Duodenal mucosa (tissue), 2 donors: Measurements from ENCODE around the gene EMC9.
A peak's percentile ranks its signal among the peaks of the same experiment; 100 is the strongest.

Source experiments
- H3K27ac ChIP-seq: one replicate; pipeline ENCODE4 v1.7.0; 2013; ENCODE audit warnings: low read depth, low read length
- H3K27me3 ChIP-seq, 2 donors: one replicate each; pipeline ENCODE4 v1.7.0; 2013; ENCODE audit warnings: low read length in 2 of 2, control low read depth in 1 of 2; ENCODE audit not compliant: insufficient read depth in 2 of 2, control insufficient read depth in 1 of 2
- H3K36me3 ChIP-seq, 2 donors: one replicate each; pipeline ENCODE4 v1.7.0; 2013; ENCODE audit warnings: low read length in 2 of 2, control low read depth in 1 of 2; ENCODE audit not compliant: insufficient read depth in 2 of 2, control insufficient read depth in 1 of 2
- H3K4me1 ChIP-seq, 2 donors: one replicate each; pipeline ENCODE4 v1.7.0; 2013; ENCODE audit warnings: low read length in 2 of 2, control low read depth in 1 of 2; ENCODE audit not compliant: insufficient read depth in 2 of 2, control insufficient read depth in 1 of 2
- H3K4me3 ChIP-seq, 2 donors: one replicate each; pipeline ENCODE4 v1.7.0; 2013; ENCODE audit warnings: low read length in 2 of 2, low read depth in 1 of 2
- H3K9ac ChIP-seq, 2 donors: one replicate each; pipeline ENCODE4 v1.7.0; 2013; ENCODE audit warnings: low read length in 2 of 2, low read depth in 1 of 2
- H3K9me3 ChIP-seq, 2 donors: one replicate each; pipeline ENCODE4 v1.7.0; 2013; ENCODE audit warnings: low read length in 2 of 2, control low read depth in 1 of 2; ENCODE audit not compliant: control insufficient read depth in 1 of 2

The EMC9 gene

DNA sequence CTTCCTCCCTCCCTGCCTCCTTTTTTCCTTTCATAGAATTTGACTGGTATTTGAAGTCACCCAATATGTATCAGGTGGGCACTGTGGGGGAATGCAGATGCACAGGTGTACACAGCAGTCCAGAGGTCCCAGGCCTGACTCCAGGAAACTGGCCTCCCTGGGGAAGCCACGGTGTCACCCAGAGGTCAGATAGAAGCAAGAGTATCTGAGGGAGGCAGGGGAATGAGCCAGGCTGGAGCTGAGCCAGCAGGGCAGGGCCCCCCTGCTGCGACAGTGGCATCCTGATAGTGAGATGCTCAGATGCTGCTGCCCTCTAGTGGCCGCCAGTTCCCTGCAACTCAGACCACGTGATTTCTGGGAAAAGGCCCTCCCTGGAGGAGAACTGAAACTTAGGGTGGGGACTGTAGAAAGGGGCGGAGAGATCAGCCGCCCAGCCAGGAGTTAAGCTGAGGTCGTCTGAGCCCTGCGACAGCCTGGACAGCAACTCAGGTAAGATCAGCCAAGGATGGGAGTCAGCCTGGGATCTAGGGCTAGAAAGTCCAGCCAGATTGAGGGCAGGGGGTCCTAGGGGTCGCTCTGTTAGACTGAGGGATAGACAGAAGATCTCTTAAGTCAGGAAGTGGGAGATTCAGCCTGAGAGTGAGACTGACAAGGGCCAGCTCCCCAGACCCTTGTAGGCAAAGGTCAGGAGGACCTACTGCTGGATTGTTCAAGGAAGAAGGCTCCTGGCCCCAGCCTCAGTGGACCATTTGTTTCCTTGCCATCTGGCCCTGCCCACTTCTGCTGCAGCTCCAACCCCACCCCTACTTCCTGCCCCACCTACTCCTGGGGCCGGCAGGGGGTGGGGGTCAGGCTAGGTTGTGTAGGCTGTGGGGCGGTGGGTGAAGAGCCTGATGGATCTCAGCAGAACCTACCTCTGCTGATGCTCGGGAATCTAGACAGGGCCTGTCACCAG, 19.7 kb upstream of the EMC9 start, which contains the start of gene IRF9:
TSS of gene IRF9 (plus strand) at position 416 of the 955 bp plus-strand sequence. CDS start 880 bp downstream, outside the sequence.
- H3K9ac ChIP-seq = peak within 1 kb of the TSS; percentile 95 to 97
- no peaks in the 10 kb centered on the region for H3K9me3 ChIP-seq
- peak within 1 kb of the TSS; percentile 87 for H3K27ac ChIP-seq
- peaks cover 58 to 70% of the 10 kb centered on the region in 2 donors for H3K36me3 ChIP-seq
- H3K4me3 ChIP-seq = peak within 1 kb of the TSS; percentile 87 to 90
- peaks cover 24 to 34% of the 10 kb centered on the region in 2 donors for H3K4me1 ChIP-seq
- no peaks in the 10 kb centered on the region for H3K27me3 ChIP-seq

DNA sequence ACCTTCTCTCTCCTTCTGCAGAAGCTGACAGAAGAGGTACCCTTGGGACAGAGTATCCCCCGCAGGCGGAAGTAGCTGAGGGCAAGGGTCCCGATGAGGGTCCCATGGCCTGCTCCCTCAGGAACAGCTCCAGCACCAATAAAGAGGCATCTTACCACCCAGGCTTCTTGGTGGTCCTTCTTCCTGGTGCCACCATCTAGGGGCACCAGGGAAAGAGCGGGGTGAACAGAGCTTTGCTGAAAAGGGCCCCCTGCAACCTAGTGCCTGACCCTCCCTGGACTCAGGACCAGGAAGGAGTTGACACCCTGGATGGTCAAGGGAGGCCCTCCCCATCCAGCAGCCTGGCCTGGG, 19.1 kb upstream of the EMC9 start:
- Histone ChIP-seq H3K9me3 (no peaks in the 10 kb centered on the region), H3K27me3 (no peaks in the 10 kb centered on the region), H3K4me1 (peaks cover 24 to 34% of the 10 kb centered on the region in 2 donors), H3K27ac (peak overlapping the region; percentile 87), H3K4me3 (peak overlapping the region in 1 of 2 donors; percentile 87), H3K9ac (peak overlapping the region; percentile 3 to 39), H3K36me3 (peaks cover 57 to 70% of the 10 kb centered on the region in 2 donors)

DNA sequence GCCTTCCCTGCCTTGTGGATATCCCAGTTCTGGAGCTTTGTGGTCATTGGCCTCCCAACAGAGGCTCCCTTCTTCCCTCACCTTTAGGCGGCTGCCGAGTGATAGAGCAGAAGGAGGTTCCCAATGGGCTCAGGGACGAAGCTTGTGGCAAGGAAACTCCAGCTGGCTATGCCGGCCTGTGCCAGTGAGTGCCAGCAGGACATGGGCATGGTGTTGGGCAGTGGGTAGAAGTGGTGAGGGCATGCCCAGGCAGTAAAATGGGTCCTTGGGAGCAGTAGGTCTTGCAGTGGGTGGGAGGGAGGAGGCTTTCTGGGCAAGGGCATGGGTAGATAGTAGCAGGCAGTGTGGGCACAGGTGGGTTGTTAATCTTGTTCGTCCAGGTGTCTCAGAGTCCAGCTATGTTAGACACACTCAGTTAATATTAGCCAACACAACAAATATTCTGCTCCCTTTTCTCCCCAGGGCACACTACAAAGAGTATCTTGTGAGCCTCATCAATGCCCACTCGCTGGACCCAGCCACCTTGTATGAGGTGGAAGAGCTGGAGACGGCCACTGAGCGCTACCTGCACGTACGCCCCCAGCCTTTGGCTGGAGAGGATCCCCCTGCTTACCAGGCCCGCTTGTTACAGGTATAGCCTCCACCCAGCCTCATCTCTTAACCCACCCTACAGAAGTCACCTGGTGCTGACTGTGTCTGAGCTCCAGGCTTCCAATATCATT, 18.5 kb upstream of the EMC9 start:
- Histone ChIP-seq H3K36me3 (peaks cover 57 to 70% of the 10 kb centered on the region in 2 donors), H3K27ac (no peak overlapping the region), H3K9me3 (no peaks in the 10 kb centered on the region), H3K9ac (peak overlapping the region in 1 of 2 donors; percentile 39), H3K4me3 (no peak overlapping the region), H3K4me1 (peaks cover 24 to 34% of the 10 kb centered on the region in 2 donors), H3K27me3 (no peaks in the 10 kb centered on the region)

DNA sequence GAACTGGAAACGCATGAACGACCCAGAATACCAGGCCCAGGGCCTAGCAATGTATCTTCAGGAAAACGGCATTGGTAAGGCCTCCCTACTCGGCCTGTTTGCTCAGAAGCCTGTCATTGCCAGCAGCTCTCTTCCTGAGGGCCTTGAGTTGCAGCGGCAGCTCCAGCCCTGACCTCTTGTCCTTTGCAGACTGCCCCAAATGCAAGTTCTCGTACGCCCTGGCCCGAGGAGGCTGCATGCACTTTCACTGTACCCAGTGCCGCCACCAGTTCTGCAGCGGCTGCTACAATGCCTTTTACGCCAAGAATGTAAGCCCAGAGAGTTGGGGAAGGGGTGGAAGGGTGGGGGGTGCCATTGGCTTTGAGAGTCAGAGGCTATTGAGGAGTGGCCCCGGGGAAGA, 15.9 kb upstream of the EMC9 start:
- Histone ChIP-seq H3K9me3 (no peaks in the 10 kb centered on the region), H3K9ac (no peak overlapping the region), H3K4me3 (no peak overlapping the region), H3K36me3 (peaks cover 40 to 60% of the 10 kb centered on the region in 2 donors), H3K4me1 (peaks cover 14 to 15% of the 10 kb centered on the region in 2 donors), H3K27me3 (no peaks in the 10 kb centered on the region), H3K27ac (no peak overlapping the region)

DNA sequence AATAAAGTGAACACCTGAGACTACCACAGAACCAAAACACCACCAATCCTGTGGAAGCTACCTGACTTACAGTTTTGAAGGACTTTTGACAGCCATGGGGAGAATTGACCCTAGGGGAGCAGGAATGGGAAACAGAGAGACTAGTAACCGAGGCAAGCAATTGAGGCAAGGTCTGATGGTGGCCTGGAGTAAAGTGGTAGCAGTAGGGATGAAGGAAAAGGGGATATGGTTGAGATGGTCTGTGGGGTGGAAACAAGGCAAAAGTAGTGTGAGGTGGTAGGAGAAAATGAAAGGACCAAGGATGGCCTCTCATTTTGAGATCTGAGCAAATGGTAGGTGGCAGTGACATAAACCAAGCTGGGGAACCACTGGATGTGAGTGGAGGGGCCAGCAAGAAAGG, 15.4 kb upstream of the EMC9 start:
- Histone ChIP-seq H3K27ac (no peak overlapping the region), H3K9ac (no peak overlapping the region), H3K4me1 (peaks cover 9 to 10% of the 10 kb centered on the region in 2 donors), H3K4me3 (no peak overlapping the region), H3K9me3 (no peaks in the 10 kb centered on the region), H3K27me3 (no peaks in the 10 kb centered on the region), H3K36me3 (peaks cover 43 to 64% of the 10 kb centered on the region in 2 donors)

DNA sequence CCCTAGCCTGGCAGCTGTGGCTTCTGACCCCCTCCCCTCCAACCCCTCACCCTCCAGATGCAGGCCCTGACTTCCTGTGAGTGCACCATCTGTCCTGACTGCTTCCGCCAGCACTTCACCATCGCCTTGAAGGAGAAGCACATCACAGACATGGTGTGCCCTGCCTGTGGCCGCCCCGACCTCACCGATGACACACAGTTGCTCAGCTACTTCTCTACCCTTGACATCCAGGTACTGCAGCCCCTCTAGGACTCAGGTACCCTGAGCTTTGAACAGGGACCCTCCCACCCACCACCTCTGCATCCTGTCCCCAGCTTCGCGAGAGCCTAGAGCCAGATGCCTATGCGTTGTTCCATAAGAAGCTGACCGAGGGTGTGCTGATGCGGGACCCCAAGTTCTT, 13.7 kb upstream of the EMC9 start:
- Histone ChIP-seq H3K27ac (no peak overlapping the region), H3K4me1 (no peaks in the 10 kb centered on the region)

DNA sequence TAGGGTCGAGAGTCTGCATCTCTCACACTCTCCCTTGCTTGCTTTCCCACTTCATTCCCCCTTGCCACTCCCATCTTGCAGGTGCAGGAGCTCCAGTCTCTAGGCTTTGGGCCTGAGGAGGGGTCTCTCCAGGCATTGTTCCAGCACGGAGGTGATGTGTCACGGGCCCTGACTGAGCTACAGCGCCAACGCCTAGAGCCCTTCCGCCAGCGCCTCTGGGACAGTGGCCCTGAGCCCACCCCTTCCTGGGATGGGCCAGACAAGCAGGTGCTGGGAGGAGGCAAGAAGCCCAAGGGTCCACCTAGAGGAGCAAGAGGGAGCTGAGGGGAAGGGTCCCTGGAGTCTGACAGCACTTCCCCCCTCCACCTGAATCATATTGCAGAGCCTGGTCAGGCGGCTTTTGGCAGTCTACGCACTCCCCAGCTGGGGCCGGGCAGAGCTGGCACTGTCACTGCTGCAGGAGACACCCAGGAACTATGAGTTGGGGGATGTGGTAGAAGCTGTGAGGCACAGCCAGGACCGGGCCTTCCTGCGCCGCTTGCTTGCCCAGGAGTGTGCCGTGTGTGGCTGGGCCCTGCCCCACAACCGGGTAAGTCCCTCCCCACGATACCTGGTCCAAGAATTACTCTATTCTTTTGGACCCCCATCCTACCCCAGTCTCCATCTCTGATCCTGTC, 10.2 kb upstream of the EMC9 start:
- peaks cover 40 to 62% of the 10 kb centered on the region in 2 donors for H3K36me3 ChIP-seq
- no peaks in the 10 kb centered on the region for H3K9me3 ChIP-seq
- no peak overlapping the region for H3K9ac ChIP-seq
- no peak overlapping the region for H3K4me3 ChIP-seq
- no peaks in the 10 kb centered on the region for H3K27me3 ChIP-seq
- H3K27ac ChIP-seq = no peak overlapping the region
- H3K4me1 ChIP-seq = peaks cover 11 to 12% of the 10 kb centered on the region in 2 donors

More for the DNA sequence above, 13.7 kb upstream of the EMC9 start:
- Histone ChIP-seq H3K36me3 (peaks cover 51 to 76% of the 10 kb centered on the region in 2 donors), H3K9ac (no peak overlapping the region), H3K27me3 (no peaks in the 10 kb centered on the region), H3K4me3 (no peak overlapping the region), H3K9me3 (no peaks in the 10 kb centered on the region)

DNA sequence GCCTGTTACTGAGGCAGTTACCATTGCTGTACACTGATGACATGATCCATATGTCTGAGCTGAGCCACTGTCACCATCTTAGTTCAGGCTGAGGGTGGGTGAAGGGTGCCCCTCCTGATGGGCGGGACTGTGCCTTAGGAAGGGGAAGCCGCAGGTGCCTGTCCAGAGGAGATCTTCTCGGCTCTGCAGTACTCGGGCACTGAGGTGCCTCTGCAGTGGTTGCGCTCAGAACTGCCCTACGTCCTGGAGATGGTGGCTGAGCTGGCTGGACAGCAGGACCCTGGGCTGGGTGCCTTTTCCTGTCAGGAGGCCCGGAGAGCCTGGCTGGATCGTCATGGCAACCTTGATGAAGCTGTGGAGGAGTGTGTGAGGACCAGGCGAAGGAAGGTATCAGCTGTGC, 9.6 kb upstream of the EMC9 start:
- H3K27me3 ChIP-seq = no peaks in the 10 kb centered on the region
- H3K36me3 ChIP-seq = peaks cover 39 to 56% of the 10 kb centered on the region in 2 donors
- H3K27ac ChIP-seq = no peak overlapping the region
- H3K4me1 ChIP-seq = peaks cover 11 to 12% of the 10 kb centered on the region in 2 donors
- H3K4me3 ChIP-seq = no peak overlapping the region
- no peaks in the 10 kb centered on the region for H3K9me3 ChIP-seq
- no peak overlapping the region for H3K9ac ChIP-seq

DNA sequence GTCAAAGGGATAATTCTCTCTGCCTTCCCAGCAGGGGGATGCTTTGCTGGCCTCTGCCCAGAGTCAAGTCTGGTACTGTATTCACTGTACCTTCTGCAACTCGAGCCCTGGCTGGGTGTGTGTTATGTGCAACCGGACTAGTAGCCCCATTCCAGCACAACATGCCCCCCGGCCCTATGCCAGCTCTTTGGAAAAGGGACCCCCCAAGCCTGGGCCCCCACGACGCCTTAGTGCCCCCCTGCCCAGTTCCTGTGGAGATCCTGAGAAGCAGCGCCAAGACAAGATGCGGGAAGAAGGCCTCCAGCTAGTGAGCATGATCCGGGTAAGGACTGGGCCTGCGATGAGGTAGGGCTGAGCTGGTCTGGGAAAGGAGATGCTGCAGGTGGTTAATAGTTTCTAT, 9.2 kb upstream of the EMC9 start:
- Histone ChIP-seq H3K27ac (no peak overlapping the region), H3K9me3 (no peaks in the 10 kb centered on the region), H3K36me3 (peaks cover 35 to 52% of the 10 kb centered on the region in 2 donors), H3K27me3 (no peaks in the 10 kb centered on the region), H3K4me3 (no peak overlapping the region), H3K9ac (no peak overlapping the region), H3K4me1 (peaks cover 15 to 16% of the 10 kb centered on the region in 2 donors)
